H1 (cell line): ENCODE data around the gene CALHM2. TPM values are rescaled to one million over a fixed set of nuclear protein-coding genes. Genes with fewer than 3 reads are reported as not detected.

Source experiments
- CTCF ChIA-PET: fragments of 300-600 bp; sonication (Branson Sonifier 250); formaldehyde crosslinking; loops from one replicate; lab custom pipeline; 2021; ENCODE audit not compliant: partially characterized antibody; lab: Charles Lee
- POLR2A ChIA-PET: fragments of 300-600 bp; sonication (Branson Sonifier 250); formaldehyde crosslinking; loops from one replicate; lab custom pipeline; 2021; ENCODE audit warnings: inconsistent platforms; ENCODE audit not compliant: partially characterized antibody; lab: Charles Lee
- DNase-seq, 2 experiments: peaks; one replicate each; pipeline versions ENCODE4 v3.0.0 to v3.0.0-alpha.2; 2010 to 2022; ENCODE audit warnings: low spot score in 2 of 2, low read depth in 1 of 2, mixed read lengths in 1 of 2
- FAIRE-seq: peaks from 2 replicates; lab custom pipeline; 2011; peaks lifted over from hg19 to GRCh38; lab: Jason Lieb, UNC
- H2AFZ ChIP-seq: 2 replicates; pipeline ENCODE4 v1.8.1; 2012; ENCODE audit warnings: low read length, inconsistent platforms
- H2AK5ac ChIP-seq: 2 replicates; pipeline ENCODE4 v1.6.1; 2013; ENCODE audit warnings: low read depth, low read length
- H2BK120ac ChIP-seq: replicated peaks from 2 replicates; pipeline ENCODE3; 2013; ENCODE audit warnings: low read depth, low read length, inconsistent platforms
- H2BK12ac ChIP-seq: 2 replicates; pipeline ENCODE4 v1.6.1; 2013; ENCODE audit warnings: low read depth, low read length
- H2BK15ac ChIP-seq: 2 replicates; pipeline ENCODE4 v1.6.1; 2013; ENCODE audit warnings: low read length
- H2BK20ac ChIP-seq: 2 replicates; pipeline ENCODE4 v1.6.1; 2013; ENCODE audit warnings: low read length
- H2BK5ac ChIP-seq: 2 replicates; pipeline ENCODE4 v1.6.1; 2013; ENCODE audit warnings: low read depth, low read length
- H3K14ac ChIP-seq: 2 replicates; pipeline ENCODE4 v1.6.1; 2013; ENCODE audit warnings: inconsistent platforms; ENCODE audit not compliant: insufficient read length
- H3K18ac ChIP-seq: 2 replicates; pipeline ENCODE4 v1.6.1; 2013; ENCODE audit warnings: low read length; ENCODE audit errors: extremely low read depth
- H3K23ac ChIP-seq: 2 replicates; pipeline ENCODE4 v1.6.1; 2013; ENCODE audit warnings: inconsistent platforms; ENCODE audit not compliant: insufficient read length
- H3K23me2 ChIP-seq: 2 replicates; pipeline ENCODE4 v1.6.1; 2013; ENCODE audit warnings: low read depth, low read length
- H3K27ac ChIP-seq: 2 replicates; pipeline ENCODE4 v1.6.1; 2011; ENCODE audit warnings: low read depth, low read length, inconsistent platforms
- H3K27me3 ChIP-seq, 4 experiments: replicated peaks in 1 of 4; 1 replicate in 1 of 4; 2 replicates in 3 of 4; pipeline versions ENCODE4 v1.6.1 to v1.8.1; 2011 to 2013; ENCODE audit warnings: low read length in 3 of 4, mild to moderate bottlenecking in 3 of 4, inconsistent platforms in 2 of 4, mixed read lengths in 2 of 4, moderate library complexity in 1 of 4; ENCODE audit not compliant: control insufficient read depth in 3 of 4, insufficient read depth in 3 of 4; ENCODE audit errors: extremely low read depth in 1 of 4
- H3K36me3 ChIP-seq, 4 experiments: 2 replicates each; pipeline versions ENCODE4 v1.6.1 to v1.8.1; 2011 to 2013; ENCODE audit warnings: mild to moderate bottlenecking in 4 of 4, low read length in 3 of 4, moderate library complexity in 2 of 4, control low read depth in 1 of 4, inconsistent platforms in 1 of 4; ENCODE audit not compliant: insufficient read depth in 4 of 4, control insufficient read depth in 2 of 4
- H3K4ac ChIP-seq: replicated peaks from 2 replicates; pipeline ENCODE3; 2013; ENCODE audit warnings: low read length, low read depth, mixed read lengths, inconsistent platforms; ENCODE audit not compliant: insufficient read length
- H3K4me1 ChIP-seq, 4 experiments: replicated peaks in 1 of 4; 1 replicate in 1 of 4; 2 replicates in 3 of 4; pipeline versions ENCODE4 v1.6.1 to v1.8.1; 2011 to 2013; ENCODE audit warnings: low read length in 3 of 4, inconsistent platforms in 2 of 4, mixed read lengths in 1 of 4; ENCODE audit not compliant: insufficient read depth in 4 of 4, control insufficient read depth in 3 of 4
- H3K4me2 ChIP-seq, 2 experiments: 2 replicates each; pipeline versions ENCODE4 v1.6.1 to v1.8.1; 2011 to 2013; ENCODE audit warnings: low read depth in 2 of 2, low read length in 2 of 2, control low read depth in 1 of 2, inconsistent platforms in 1 of 2, mild to moderate bottlenecking in 1 of 2; ENCODE audit not compliant: insufficient read depth in 1 of 2
- H3K4me3 ChIP-seq, 4 experiments: fragments of 200-600, 300-600 bp in 1 of 4; sonication (generic), shearing (Covaris generic), sonication (Bioruptor Twin) in 1 of 4; 2 replicates each; pipeline versions ENCODE4 v1.5.1 to v1.8.1; 2011 to 2016; ENCODE audit warnings: low read length in 4 of 4, low read depth in 3 of 4, control low read depth in 2 of 4, inconsistent platforms in 2 of 4, mild to moderate bottlenecking in 2 of 4, mixed read lengths in 1 of 4, moderate library complexity in 1 of 4; ENCODE audit not compliant: insufficient read depth in 2 of 4; ENCODE audit errors: extremely low read depth in 1 of 4
- H3K56ac ChIP-seq: replicated peaks from 2 replicates; pipeline ENCODE3; 2013; ENCODE audit warnings: low read depth, mild to moderate bottlenecking, mixed read lengths, low read length, inconsistent platforms; ENCODE audit not compliant: insufficient read length
- H3K79me1 ChIP-seq: 2 replicates; pipeline ENCODE4 v1.6.1; 2013; ENCODE audit warnings: low read depth, low read length, control low read depth
- H3K79me2 ChIP-seq, 2 experiments: 2 replicates each; pipeline versions ENCODE4 v1.6.1 to v1.8.1; 2012 to 2013; ENCODE audit warnings: low read length in 2 of 2, mild to moderate bottlenecking in 2 of 2, inconsistent platforms in 1 of 2; ENCODE audit not compliant: insufficient read depth in 2 of 2, control insufficient read depth in 1 of 2
- H3K9ac ChIP-seq, 4 experiments: replicated peaks in 1 of 4; 1 replicate in 1 of 4; 2 replicates in 3 of 4; pipeline versions ENCODE4 v1.6.1 to v1.8.1; 2011 to 2013; ENCODE audit warnings: low read depth in 3 of 4, low read length in 3 of 4, control low read depth in 2 of 4, mild to moderate bottlenecking in 2 of 4, moderate library complexity in 2 of 4, inconsistent platforms in 1 of 4; ENCODE audit errors: extremely low read depth in 1 of 4
- H3K9me3 ChIP-seq, 2 experiments: 2 replicates each; pipeline versions ENCODE4 v1.6.1 to v1.8.1; 2012 to 2013; ENCODE audit warnings: mild to moderate bottlenecking in 2 of 2, moderate library complexity in 2 of 2, control low read depth in 1 of 2, inconsistent platforms in 1 of 2, low read depth in 1 of 2, low read length in 1 of 2, mixed read lengths in 1 of 2; ENCODE audit not compliant: insufficient read depth in 2 of 2
- H4K20me1 ChIP-seq, 2 experiments: replicated peaks in 1 of 2; 2 replicates each; pipeline versions ENCODE3 to v1.8.1; 2011 to 2013; ENCODE audit warnings: inconsistent platforms in 2 of 2, low read length in 2 of 2, mild to moderate bottlenecking in 1 of 2; ENCODE audit not compliant: insufficient read depth in 2 of 2, control insufficient read depth in 1 of 2
- H4K5ac ChIP-seq: 2 replicates; pipeline ENCODE4 v1.6.1; 2013; ENCODE audit warnings: low read length, low read depth, mixed read lengths, inconsistent platforms; ENCODE audit not compliant: insufficient read length
- H4K8ac ChIP-seq: 2 replicates; pipeline ENCODE4 v1.8.0; 2013; ENCODE audit warnings: mild to moderate bottlenecking, moderate library complexity, low read length, inconsistent platforms; ENCODE audit not compliant: insufficient read depth; ENCODE audit errors: extremely low read depth
- H4K91ac ChIP-seq: replicated peaks from 2 replicates; pipeline ENCODE3; 2013; ENCODE audit warnings: low read length, mixed read lengths, inconsistent platforms; ENCODE audit not compliant: insufficient read length
- BRCA1 ChIP-seq: IDR thresholded peaks from 2 replicates; pipeline ENCODE4 v1.6.1; 2012; ENCODE audit warnings: low read depth, low read length, improper control_type of control experiment
- CHD2 ChIP-seq: IDR thresholded peaks from 2 replicates; pipeline ENCODE4 v1.6.1; 2012; ENCODE audit warnings: low read length, improper control_type of control experiment
- CTBP2 ChIP-seq: IDR thresholded peaks from 2 replicates; pipeline ENCODE4 v1.7.0; 2011; ENCODE audit warnings: borderline replicate concordance, mild to moderate bottlenecking, moderate library complexity, mixed read lengths, low read length; ENCODE audit not compliant: insufficient read depth, insufficient read length
- EGR1 ChIP-seq: IDR thresholded peaks from 2 replicates; pipeline ENCODE4 v1.6.1; 2011; ENCODE audit warnings: low read depth, low read length, borderline replicate concordance
- GTF2F1 ChIP-seq: IDR thresholded peaks from 2 replicates; pipeline ENCODE4 v1.6.1; 2012; ENCODE audit warnings: low read depth, low read length, improper control_type of control experiment, borderline replicate concordance
- JUN ChIP-seq: IDR thresholded peaks from 2 replicates; pipeline ENCODE4 v1.6.1; 2011; ENCODE audit warnings: low read depth, mild to moderate bottlenecking, improper control_type of control experiment, low read length
- KDM4A ChIP-seq: IDR thresholded peaks from one replicate; pipeline ENCODE4 v1.7.1; 2012; ENCODE audit warnings: low read depth, mild to moderate bottlenecking, moderate library complexity, low read length, inconsistent platforms; ENCODE audit not compliant: severe bottlenecking
- NANOG ChIP-seq: IDR thresholded peaks from 2 replicates; pipeline ENCODE4 v1.6.1; 2011; ENCODE audit warnings: low read length, low read depth, mild to moderate bottlenecking, inconsistent platforms; ENCODE audit not compliant: insufficient read depth, poor library complexity, severe bottlenecking
- RAD21 ChIP-seq, 2 experiments: IDR thresholded peaks in 1 of 2; conservative IDR thresholded peaks in 1 of 2; 2 replicates each; pipeline ENCODE4 v1.6.1; 2011; ENCODE audit warnings: low read depth in 2 of 2, low read length in 2 of 2, improper control_type of control experiment in 1 of 2, inconsistent platforms in 1 of 2, mild to moderate bottlenecking in 1 of 2, moderate library complexity in 1 of 2
- SP4 ChIP-seq: IDR thresholded peaks from 2 replicates; pipeline ENCODE4 v1.6.1; 2012; ENCODE audit warnings: low read length, inconsistent platforms
- SRF ChIP-seq: IDR thresholded peaks from 2 replicates; pipeline ENCODE4 v1.6.1; 2011; ENCODE audit warnings: mild to moderate bottlenecking, low read depth, low read length, moderate library complexity
- TAF1 ChIP-seq: IDR thresholded peaks from 2 replicates; pipeline ENCODE4 v1.6.1; 2011; ENCODE audit warnings: mild to moderate bottlenecking, low read depth, low read length
- TEAD4 ChIP-seq: IDR thresholded peaks from 2 replicates; pipeline ENCODE4 v1.6.1; 2012; ENCODE audit warnings: low read depth, low read length, inconsistent platforms, mixed read lengths
- WGBS, 2 experiments: shearing (Covaris generic) in 1 of 2; methylation state at CpG; one replicate each; pipeline versions ENCODE4 v1.1.6 to v1.1.7; 2013 to 2015; ENCODE audit warnings: low lambda C conversion rate in 2 of 2, mixed read lengths in 2 of 2, inconsistent platforms in 1 of 2, low coverage in 1 of 2, missing lambda C conversion rate in 1 of 2; ENCODE audit not compliant: insufficient replicate concordance in 2 of 2, insufficient coverage in 1 of 2, insufficient read length in 1 of 2; ENCODE audit errors: extremely low coverage in 1 of 2, missing lambda C conversion rate in 1 of 2; 5-methylcytosine and 5-hydroxymethylcytosine counted together
- polyA plus RNA-seq, 7 experiments: library from polyadenylated mRNA; depleted of rRNA in 3 of 7; stranded (reverse) in 5 of 7; unstranded in 2 of 7; fragments of >200 nt in 5 of 7; fragments of 200-250 nt in 2 of 7; gene quantifications; 1 replicate in 5 of 7; 2 replicates in 1 of 7; 4 replicates in 1 of 7; pipeline versions ENCODE4 v1.2.1 to v1.2.3, GENCODE V29; 2011 to 2013; ENCODE audit warnings: missing spikeins in 2 of 7, mixed read lengths in 2 of 7
- total RNA-seq: library from RNA; stranded (reverse); fragmentation: NEBNext Ultra II Directional; extraction: Animal tissue kit (Norgen Biotek cat#: 25700); gene quantifications from 2 replicates; pipeline ENCODE4 v1.2.1, GENCODE V29; 2021

The CALHM2 gene
- total and polyA plus RNA-seq, 2 of the 8 experiments (the other 6 are each of a cell fraction or from before 2014, with no cell fraction given) = 1.2 to 2.4 TPM

DNA sequence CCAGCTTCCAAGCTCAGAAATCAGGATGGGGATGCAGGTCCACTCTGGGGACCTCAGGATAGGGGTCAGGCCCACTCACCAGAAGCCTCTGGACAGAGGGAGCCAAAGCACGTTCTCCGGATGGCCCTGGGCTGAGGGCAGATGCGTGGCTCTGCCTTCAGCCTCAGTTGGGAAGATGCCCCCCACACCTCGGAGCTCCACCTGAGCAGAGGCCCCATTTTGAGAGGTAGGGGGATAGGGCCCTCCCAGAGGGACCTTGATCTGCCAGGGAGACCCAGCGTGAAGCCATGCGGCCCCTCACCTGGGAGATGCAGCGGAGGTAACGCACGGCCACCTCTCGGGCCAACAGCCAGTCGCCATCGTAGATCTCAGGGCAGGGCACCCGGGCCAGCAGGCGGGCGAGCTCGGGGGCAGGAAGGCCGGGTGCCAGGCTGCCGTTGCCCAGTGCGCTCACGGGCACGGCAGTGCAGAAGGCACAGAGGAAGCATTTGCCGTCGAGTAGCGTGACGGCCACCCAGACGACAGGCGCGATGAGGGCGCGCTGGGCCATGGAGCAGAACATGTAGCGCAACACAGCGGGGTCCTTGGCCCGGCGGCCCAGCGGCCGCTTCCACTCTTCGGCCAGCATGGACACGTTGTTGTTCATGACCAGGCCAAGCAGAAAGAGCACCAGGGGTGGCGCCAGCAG lies 5.9 kb upstream of the CALHM2 start:
- 96% methylated on average over 39 of the region's 39 CpGs; no CpG with 5 or more reads in 1 of the 2 experiments for WGBS, 2 experiments
- Histone ChIP-seq H3K18ac (no peak overlapping the region), H3K36me3 (no peaks in the 10 kb centered on the region), H2BK12ac (0 out of 2 replicates have a peak overlapping the region, but pooled peaks have one; percentile 9), H2AFZ (no peak overlapping the region), H3K23ac (no peak overlapping the region), H2BK120ac (no peak overlapping the region), H2AK5ac (0 out of 2 replicates have a peak overlapping the region, but pooled peaks have one; percentile 39), H3K4me3 (no peak overlapping the region), H3K9me3 (no peaks in the 10 kb centered on the region), H2BK20ac (no peak overlapping the region), H2BK15ac (peak overlapping the region; percentile 46; the same call in 1 of the 2 replicates), H4K20me1 (no peaks in the 10 kb centered on the region), H3K23me2 (no peaks in the 10 kb centered on the region), H2BK5ac (no peak overlapping the region; the same call in 1 of the 2 replicates), H4K5ac (no peak overlapping the region), H3K27me3 (no peaks in the 10 kb centered on the region; a peak in 2 of 7 replicates), H3K9ac (no peak overlapping the region), H3K4me2 (no peak overlapping the region), H4K8ac (peak overlapping the region; percentile 79), H3K4ac (no peak overlapping the region), H4K91ac (no peak overlapping the region), H3K79me2 (no peaks in the 10 kb centered on the region), H3K14ac (no peak overlapping the region), H3K79me1 (no peaks in the 10 kb centered on the region), H3K56ac (no peak overlapping the region), H3K4me1 (peaks cover 0 to 8% (median 7%) of the 10 kb centered on the region in 4 experiments; a peak in 4 of 7 replicates), H3K27ac (no peak overlapping the region)
- ChIA-PET POLR2A (no interaction called here), CTCF (interaction anchor here (0.9 to 6.0 kb wide), 4 partner anchors 14 to 107 kb away, joined by 3 to 39 read pairs (median 3); no protein-coding TSS in a partner anchor)
- no peak for FAIRE-seq
- no peak for DNase-seq
- no peak for TF ChIP-seq SP4
- no peak for TF ChIP-seq KDM4A
- TF ChIP-seq JUN = no peak
- TF ChIP-seq RAD21 (IDR thresholded peaks at IDR 0.05 in 1 of 2, conservative IDR thresholded peaks at IDR 0.05 in 1 of 2; ENCODE audit: low read depth in 2 of 2, low read length in 2 of 2) = no peak
- no peak for TF ChIP-seq BRCA1
- TF ChIP-seq SRF = no peak
- TF ChIP-seq NANOG = no peak
- TF ChIP-seq CTBP2 = no peak
- no peak for TF ChIP-seq GTF2F1
- no peak for TF ChIP-seq CHD2
- no peak for TF ChIP-seq TEAD4
- TF ChIP-seq TAF1 = no peak
- no peak for TF ChIP-seq EGR1
